Measurements from ENCODE around the gene GNG12.

GNG12 gene

DNA sequence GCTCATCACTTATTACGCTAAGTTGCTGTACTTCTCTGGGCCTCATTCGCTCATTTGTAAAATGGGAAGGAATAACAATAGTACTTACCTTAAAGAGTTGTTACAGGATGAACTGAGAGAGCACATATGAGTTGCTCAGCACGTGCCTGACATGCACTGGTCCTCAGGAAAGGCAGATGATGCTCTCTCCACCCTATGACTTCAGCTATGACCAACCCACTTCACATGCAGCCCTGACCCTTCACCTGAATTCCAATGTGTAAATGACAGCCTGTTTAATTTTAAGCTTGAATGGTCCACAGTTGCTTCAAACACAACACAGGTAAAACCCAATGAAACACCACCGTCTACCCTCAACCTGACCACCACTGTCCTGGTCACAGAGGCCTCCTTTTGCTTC lies 115.4 kb downstream of the GNG12 start:
- DNase-seq (ENCODE audit: low read depth) = no peak
- H3K4me3 ChIP-seq (ENCODE audit: low read depth, low read length) = no peak overlapping the region
- TF ChIP-seq POLR2A (IDR thresholded peaks at IDR 0.05; ENCODE audit: extremely low read depth, insufficient read length) = no peak
- no peak for TF ChIP-seq MYC (IDR thresholded peaks at IDR 0.05; ENCODE audit: low read depth, low read length)
- TF ChIP-seq, protein P1, sequence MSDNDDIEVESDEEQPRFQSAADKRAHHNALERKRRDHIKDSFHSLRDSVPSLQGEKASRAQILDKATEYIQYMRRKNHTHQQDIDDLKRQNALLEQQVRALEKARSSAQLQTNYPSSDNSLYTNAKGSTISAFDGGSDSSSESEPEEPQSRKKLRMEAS (IDR thresholded peaks at IDR 0.05; ENCODE audit: low read depth, low read length) = no peak
- TF ChIP-seq, protein P2, sequence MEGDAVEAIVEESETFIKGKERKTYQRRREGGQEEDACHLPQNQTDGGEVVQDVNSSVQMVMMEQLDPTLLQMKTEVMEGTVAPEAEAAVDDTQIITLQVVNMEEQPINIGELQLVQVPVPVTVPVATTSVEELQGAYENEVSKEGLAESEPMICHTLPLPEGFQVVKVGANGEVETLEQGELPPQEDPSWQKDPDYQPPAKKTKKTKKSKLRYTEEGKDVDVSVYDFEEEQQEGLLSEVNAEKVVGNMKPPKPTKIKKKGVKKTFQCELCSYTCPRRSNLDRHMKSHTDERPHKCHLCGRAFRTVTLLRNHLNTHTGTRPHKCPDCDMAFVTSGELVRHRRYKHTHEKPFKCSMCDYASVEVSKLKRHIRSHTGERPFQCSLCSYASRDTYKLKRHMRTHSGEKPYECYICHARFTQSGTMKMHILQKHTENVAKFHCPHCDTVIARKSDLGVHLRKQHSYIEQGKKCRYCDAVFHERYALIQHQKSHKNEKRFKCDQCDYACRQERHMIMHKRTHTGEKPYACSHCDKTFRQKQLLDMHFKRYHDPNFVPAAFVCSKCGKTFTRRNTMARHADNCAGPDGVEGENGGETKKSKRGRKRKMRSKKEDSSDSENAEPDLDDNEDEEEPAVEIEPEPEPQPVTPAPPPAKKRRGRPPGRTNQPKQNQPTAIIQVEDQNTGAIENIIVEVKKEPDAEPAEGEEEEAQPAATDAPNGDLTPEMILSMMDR (IDR thresholded peaks at IDR 0.05; ENCODE audit: low read depth, low read length) = no peak

DNA sequence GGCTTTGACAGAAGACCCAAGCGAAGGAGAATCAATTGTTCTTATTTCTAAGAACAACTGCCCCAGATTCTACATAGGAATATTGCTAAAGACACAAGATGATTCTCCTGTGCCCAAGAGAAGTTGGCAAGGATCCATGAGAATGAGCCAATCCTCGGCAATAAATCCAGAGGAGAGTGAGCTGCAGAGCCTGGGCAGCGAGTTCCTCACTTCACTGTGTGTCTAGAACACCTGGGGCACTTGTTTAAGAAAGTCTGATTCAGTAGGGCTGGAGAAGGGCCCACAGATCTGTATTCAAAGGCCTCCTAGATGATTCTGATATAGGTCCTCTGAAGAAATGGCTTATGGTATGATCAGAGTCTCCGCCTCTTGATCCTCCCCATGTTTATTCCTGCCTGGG lies 116.5 kb downstream of the GNG12 start:
- TF ChIP-seq, protein P1 (IDR thresholded peaks at IDR 0.05; ENCODE audit: low read depth, low read length) = no peak
- TF ChIP-seq POLR2A (IDR thresholded peaks at IDR 0.05; ENCODE audit: extremely low read depth, insufficient read length) = no peak
- TF ChIP-seq, protein P2 (IDR thresholded peaks at IDR 0.05; ENCODE audit: low read depth, low read length) = no peak
- no peak for TF ChIP-seq MYC (IDR thresholded peaks at IDR 0.05; ENCODE audit: low read depth, low read length)
- H3K4me3 ChIP-seq (ENCODE audit: low read depth, low read length) = no peak overlapping the region
- no peak for DNase-seq (ENCODE audit: low read depth)

DNA sequence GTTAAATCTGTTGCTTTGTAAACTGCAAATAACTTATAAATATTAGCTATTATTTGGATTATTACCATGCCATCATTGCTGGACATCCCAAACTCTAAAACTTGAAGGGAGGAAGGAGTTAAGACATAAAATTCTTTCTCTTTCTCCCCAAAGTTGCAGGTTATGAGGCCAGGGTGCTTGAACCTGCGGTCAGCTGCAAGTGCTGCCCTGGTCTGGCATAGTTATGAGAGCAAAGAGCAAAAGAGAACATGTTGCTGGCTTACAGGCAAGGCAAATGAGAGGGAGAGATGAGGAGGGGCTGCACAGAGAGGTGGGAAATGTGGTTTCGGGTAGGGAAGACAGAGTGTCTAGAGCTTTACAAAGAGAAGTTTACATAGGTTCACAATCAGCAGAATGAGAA lies 117.4 kb downstream of the GNG12 start:
- H3K4me3 ChIP-seq (ENCODE audit: low read depth, low read length) = no peak overlapping the region
- no peak for DNase-seq (ENCODE audit: low read depth)
- TF ChIP-seq POLR2A (IDR thresholded peaks at IDR 0.05; ENCODE audit: extremely low read depth, insufficient read length) = no peak
- no peak for TF ChIP-seq MYC (IDR thresholded peaks at IDR 0.05; ENCODE audit: low read depth, low read length)
- TF ChIP-seq, protein P1 (IDR thresholded peaks at IDR 0.05; ENCODE audit: low read depth, low read length) = no peak
- TF ChIP-seq, protein P2 (IDR thresholded peaks at IDR 0.05; ENCODE audit: low read depth, low read length) = no peak

DNA sequence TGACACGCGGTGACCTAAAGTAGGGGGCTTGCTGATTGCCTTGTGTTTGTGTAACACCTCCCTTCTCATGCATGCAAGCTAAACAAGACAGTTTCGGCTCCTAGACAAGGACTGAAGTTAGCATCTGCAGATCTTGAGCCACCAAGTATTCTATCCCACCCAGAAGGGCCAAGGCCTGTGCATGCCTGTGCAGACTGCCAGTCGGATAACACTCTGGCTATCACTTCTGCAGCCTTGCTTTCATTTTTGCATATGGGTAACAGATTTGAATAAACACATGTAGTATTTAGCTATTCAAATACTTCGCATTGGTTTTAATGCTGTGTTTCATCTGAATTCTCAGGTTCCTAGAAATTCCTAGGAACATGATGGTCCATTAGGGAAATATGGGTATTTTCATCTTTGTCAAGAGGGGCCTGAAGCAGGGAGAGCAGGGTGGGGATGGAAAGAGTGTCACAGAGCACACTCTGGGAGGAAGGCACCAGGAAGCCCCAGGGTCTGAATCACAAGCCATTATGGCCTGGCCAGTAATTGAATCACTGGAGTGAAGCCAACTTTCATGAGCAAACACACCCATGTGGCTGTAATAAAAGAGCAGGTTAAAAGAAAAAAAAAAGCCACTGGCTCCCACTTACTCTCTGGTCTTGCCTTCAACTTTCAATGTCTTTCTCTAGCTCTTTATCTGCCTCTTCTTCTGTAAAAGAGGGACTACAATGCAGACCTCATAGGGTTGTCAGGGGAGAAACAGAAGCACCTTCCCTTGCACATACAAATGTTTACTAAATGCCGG lies 120.0 kb downstream of the GNG12 start:
- TF ChIP-seq POLR2A (IDR thresholded peaks at IDR 0.05; ENCODE audit: extremely low read depth, insufficient read length) (no peak), MYC (IDR thresholded peaks at IDR 0.05; ENCODE audit: low read depth, low read length) (no peak)
- TF ChIP-seq, protein P2 (IDR thresholded peaks at IDR 0.05; ENCODE audit: low read depth, low read length) = no peak
- TF ChIP-seq, protein P1 (IDR thresholded peaks at IDR 0.05; ENCODE audit: low read depth, low read length) = no peak
- peak; percentile 23 for DNase-seq (ENCODE audit: low read depth)
- no peak overlapping the region for H3K4me3 ChIP-seq (ENCODE audit: low read depth, low read length)

DNA sequence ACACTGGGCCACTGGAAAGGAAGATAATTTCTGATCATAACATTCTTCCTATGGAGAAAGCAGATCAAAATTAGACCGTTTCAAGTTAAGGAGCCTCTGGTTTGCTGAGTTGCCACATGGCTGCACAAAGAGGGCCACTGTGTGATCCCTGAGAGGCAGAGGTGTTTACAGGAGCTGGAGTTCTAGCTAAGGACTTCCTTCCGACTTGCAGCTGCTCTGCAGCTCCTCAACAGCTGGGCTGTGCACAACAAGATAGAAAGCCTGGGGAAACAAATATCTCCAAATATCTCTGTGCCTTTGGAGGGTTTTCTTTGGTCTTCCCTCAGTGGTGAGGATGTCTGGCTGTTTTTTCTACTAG lies 121.4 kb downstream of the GNG12 start:
- no peak for DNase-seq (ENCODE audit: low read depth)
- no peak overlapping the region for H3K4me3 ChIP-seq (ENCODE audit: low read depth, low read length)
- TF ChIP-seq POLR2A (IDR thresholded peaks at IDR 0.05; ENCODE audit: extremely low read depth, insufficient read length) (no peak), MYC (IDR thresholded peaks at IDR 0.05; ENCODE audit: low read depth, low read length) (no peak)
- TF ChIP-seq, protein P2 (IDR thresholded peaks at IDR 0.05; ENCODE audit: low read depth, low read length) = no peak
- TF ChIP-seq, protein P1 (IDR thresholded peaks at IDR 0.05; ENCODE audit: low read depth, low read length) = no peak

All from NB4 (cell line).